Mammary epithelial cell (primary cell): ENCODE results near the gene SGIP1.

ENCODE experiments used
- CTCF ChIP-seq, 2 donors: IDR thresholded peaks in 1 of 2; conservative IDR thresholded peaks in 1 of 2; 2 replicates each; pipeline ENCODE4 v1.5.1; 2011 to 2012; ENCODE audit warnings: inconsistent platforms in 2 of 2, low read length in 2 of 2, mild to moderate bottlenecking in 2 of 2, control low read depth in 1 of 2, low read depth in 1 of 2; ENCODE audit not compliant: insufficient read depth in 1 of 2; ENCODE audit errors: extremely low read depth in 1 of 2
- EZH2 ChIP-seq: IDR thresholded peaks from 2 replicates; pipeline ENCODE4 v1.6.1; 2012; ENCODE audit warnings: low read length, inconsistent platforms, borderline replicate concordance

- TF ChIP-seq CTCF (conservative IDR thresholded peaks at IDR 0.05 in 1 of 2, IDR thresholded peaks at IDR 0.05 in 1 of 2; ENCODE audit: extremely low read depth in 1 of 2, insufficient read depth in 1 of 2, low read depth in 1 of 2, low read length in 2 of 2): no peak
- no peak for TF ChIP-seq EZH2
Measured at GRCh38 chr1:66613187-66613586, 79.2 kb downstream of the SGIP1 start.
